ENCODE data around the gene DISP2. TPM values are rescaled to one million over a fixed set of nuclear protein-coding genes. Genes with fewer than 3 reads are reported as not detected.

Gene DISP2, protein sequence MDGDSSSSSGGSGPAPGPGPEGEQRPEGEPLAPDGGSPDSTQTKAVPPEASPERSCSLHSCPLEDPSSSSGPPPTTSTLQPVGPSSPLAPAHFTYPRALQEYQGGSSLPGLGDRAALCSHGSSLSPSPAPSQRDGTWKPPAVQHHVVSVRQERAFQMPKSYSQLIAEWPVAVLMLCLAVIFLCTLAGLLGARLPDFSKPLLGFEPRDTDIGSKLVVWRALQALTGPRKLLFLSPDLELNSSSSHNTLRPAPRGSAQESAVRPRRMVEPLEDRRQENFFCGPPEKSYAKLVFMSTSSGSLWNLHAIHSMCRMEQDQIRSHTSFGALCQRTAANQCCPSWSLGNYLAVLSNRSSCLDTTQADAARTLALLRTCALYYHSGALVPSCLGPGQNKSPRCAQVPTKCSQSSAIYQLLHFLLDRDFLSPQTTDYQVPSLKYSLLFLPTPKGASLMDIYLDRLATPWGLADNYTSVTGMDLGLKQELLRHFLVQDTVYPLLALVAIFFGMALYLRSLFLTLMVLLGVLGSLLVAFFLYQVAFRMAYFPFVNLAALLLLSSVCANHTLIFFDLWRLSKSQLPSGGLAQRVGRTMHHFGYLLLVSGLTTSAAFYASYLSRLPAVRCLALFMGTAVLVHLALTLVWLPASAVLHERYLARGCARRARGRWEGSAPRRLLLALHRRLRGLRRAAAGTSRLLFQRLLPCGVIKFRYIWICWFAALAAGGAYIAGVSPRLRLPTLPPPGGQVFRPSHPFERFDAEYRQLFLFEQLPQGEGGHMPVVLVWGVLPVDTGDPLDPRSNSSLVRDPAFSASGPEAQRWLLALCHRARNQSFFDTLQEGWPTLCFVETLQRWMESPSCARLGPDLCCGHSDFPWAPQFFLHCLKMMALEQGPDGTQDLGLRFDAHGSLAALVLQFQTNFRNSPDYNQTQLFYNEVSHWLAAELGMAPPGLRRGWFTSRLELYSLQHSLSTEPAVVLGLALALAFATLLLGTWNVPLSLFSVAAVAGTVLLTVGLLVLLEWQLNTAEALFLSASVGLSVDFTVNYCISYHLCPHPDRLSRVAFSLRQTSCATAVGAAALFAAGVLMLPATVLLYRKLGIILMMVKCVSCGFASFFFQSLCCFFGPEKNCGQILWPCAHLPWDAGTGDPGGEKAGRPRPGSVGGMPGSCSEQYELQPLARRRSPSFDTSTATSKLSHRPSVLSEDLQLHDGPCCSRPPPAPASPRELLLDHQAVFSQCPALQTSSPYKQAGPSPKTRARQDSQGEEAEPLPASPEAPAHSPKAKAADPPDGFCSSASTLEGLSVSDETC (N-terminal part only)
- total RNA-seq, result under 0.01 and 0.16 TPM in 2 replicates

DNA sequence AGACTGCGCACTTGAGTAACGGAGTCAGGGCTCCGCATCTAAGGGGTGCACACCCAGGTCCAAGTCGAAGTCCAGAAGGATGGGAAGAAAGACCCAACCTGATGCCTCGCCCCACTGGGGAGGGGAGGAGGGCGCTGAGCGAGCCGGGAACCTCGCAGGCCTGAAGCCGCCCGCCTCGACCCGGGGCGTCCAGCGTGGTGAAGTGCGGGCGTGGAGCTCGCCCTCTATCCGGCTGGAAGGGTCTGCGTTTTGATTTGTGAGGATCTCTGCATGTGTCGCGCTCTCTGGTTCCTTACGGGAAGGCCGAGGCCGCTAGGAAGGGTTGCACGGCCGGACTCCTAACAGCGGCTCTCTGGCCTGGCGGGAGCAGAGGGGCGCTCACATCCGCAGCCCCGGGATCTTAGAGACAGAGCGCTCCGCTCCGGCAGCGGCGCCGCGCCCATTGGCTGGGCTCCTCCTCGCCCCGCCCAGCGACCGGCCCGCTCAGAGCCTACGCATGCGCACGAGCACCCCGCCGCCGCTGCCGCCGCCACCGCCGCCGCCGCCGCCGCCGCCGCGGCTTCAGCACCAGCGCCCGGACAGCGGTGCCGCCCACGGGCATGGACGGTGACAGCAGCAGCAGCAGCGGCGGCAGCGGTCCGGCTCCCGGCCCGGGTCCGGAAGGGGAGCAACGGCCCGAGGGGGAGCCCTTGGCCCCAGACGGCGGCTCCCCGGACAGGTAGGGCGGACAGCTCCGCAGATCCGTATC is at the start of gene DISP2:
Gene DISP2, plus strand, starts transcription at position 497 of the 748 bp plus-strand sequence. Its CDS starts 103 bp downstream, at position 600.

DNA sequence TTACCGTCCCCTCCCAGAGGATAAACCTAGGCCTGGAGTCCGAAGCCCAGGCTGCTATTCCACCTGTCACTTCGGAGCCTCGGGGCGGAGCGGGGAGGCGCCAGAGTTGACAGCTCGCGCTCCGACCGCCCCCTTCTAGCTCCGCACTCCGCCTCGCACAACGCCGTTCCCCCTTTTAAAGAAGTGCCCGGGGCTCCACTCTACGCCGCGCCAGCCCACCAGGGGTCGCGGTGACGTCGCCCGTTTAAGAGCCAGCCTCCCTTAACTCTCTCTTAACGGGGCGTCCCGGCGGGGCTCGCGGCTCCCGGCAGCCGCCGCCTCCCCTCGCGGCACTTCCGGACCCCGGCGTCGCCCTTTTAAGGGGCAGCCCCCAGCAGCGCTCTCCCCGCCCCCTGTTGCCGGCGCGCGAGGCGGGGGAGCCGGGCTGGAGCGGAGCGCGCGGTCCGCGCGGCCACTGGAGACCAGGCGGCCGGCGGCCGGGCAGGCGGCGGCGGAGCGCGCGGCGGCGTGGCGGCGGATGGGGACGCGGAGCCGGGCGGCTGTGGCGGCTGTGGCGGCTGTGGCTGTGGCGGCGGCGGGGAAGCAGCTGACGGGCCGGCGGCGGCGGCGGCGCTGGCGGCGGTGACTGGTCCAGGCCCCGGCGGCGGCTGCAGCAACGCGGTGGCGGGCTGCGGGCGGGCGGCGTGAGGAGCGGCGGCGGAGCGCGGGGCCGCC is 34.6 kb upstream of the DISP2 start, which contains the start of gene INAFM2:
Gene INAFM2, plus strand, starts transcription at position 454 of the 714 bp plus-strand sequence. CDS start 364 bp downstream, outside the sequence.

DNA sequence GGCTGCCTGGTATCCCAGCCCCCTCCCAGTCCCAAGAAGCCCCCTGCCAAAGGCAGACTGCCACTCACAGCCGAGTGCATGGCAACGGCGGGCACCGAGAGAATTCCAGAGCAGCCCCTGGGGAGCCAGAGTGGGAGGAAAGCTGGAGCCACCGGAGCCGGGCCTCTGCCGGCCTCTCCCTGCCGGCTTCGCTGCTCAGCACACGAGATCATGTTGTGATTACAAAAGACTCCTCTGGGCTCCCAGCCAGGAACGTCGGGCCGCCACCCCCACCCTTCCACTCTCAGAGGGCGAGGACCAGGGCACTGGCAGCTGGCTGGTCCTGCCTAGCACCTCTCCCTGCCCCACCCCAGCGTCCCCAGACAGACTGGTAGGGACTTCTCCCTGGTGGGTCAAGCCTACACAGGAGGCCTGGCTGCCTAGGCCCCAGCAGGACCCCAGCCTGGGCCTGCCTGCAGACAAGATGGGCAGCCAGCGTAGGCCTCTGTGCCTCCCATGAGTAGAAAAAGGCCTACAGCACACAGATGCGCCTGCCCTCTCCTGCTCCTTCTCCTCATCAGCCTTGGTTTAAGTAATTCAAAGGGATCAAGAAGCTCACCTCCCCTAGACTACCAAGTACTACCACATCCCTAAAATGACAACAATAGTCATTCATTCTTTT is 17.1 kb upstream of the DISP2 start, which contains the start of gene CCDC9B:
Gene CCDC9B, minus strand, starts transcription at position 200 of the 661 bp plus-strand sequence. Its CDS starts 120 bp downstream, at position 80.

DNA sequence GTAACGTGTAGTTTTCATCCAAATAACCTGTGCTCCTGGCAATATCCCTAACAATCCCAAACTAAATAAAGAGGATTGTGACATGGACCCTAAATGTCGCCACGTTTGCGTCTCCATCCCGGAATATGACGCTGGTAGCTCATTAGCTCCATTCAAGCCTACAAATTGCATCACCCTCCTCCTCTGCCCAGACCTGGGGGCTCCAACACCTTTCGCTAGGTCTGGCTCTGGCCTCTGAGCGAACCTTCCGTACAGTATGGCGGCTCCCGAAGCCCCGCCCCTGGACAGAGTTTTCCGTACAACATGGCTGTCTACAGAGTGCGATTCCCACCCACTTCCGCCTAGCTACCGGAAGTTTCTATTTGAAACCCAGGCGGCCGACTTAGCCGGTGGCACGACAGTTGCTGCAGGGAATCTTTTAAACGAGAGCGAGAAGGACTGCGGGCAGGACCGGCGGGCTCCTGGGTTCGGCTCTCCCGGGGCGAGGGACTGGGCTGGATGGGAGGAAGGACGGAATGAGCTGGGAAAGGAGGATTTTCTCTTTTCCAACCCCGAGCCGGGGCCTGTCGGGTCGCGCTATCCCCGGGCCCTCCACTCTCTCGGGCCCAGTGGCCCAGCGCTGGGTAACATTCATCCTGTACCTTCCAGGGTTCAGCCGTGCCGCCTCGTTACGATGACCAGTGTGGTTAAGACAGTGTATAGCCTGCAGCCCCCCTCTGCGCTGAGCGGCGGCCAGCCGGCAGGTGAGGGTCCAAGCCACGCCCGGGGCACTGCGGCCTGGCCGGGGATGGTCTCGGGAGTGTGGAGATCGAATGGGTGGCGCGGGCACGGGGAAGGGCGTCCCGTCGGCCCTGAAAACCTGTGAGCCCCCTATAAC is 24.8 kb downstream of the DISP2 start, which contains the start of gene KNSTRN:
Gene KNSTRN, plus strand, starts transcription at position 142 of the 877 bp plus-strand sequence. Its CDS starts 115 bp downstream, at position 257.

DNA sequence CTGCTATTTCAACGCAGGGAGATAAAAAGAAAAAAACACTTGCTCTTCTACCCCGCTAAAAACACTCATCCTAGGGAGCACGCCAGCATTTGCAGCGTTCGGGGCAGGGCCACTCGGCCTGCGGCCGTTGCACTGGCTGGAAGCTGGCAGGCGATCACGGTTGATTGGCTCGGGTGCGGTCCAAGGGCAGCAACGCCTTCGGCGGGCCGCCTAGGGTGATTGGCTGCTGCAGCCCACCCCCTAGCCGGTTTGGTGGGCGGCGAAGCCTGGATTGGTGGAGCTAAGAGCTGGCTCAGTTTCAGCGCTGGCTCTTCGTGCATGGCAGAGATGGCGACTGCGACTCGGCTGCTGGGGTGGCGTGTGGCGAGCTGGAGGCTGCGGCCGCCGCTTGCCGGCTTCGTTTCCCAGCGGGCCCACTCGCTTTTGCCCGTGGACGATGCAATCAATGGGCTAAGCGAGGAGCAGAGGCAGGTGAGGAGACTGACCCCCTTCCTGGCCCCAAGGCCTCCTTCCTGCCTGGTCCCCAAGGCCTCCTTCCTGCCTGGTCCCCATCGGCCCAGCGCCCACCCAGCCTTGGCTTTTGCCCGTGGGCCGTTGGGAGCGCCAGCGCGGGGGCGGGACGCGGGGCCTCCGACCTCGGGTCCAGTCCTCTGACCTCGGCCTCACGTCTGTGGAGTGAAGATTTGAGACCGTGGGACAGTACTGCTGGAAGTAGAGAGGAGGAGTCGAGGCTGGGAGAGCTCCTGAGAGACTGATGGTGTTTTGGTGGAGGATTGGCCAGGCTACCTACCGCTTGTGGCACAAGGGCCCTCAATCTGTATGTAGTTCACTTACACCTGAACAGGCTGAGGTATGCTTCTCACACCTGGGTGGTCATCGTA is 47.7 kb downstream of the DISP2 start, which contains the start of gene IVD:
Gene IVD, plus strand, starts transcription at position 295 of the 881 bp plus-strand sequence. Its CDS starts 33 bp downstream, at position 328.

Other genes with a start within 250 kb of the DISP2 start
- 3.8 and 21.8 TPM in 2 replicates for gene BMF, start 249.3 kb upstream of the DISP2 start, total RNA-seq
- 1.5 and 3.0 TPM in 2 replicates for gene BUB1B, start 197.2 kb upstream of the DISP2 start, total RNA-seq
- under 0.01 and 0.16 TPM in 2 replicates for gene PAK6, start 119.2 kb upstream of the DISP2 start, total RNA-seq
- gene ANKRD63, start 75.2 kb upstream of the DISP2 start, total RNA-seq, result not detected in 2 replicates
- gene PLCB2, start 50.3 kb upstream of the DISP2 start, total RNA-seq, result under 0.01 and 0.16 TPM in 2 replicates
- gene INAFM2, start 34.5 kb upstream of the DISP2 start, total RNA-seq, result 2.2 and 5.5 TPM in 2 replicates
- 6.0 and 18.8 TPM in 2 replicates for gene CCDC9B, start 17.3 kb upstream of the DISP2 start, total RNA-seq
- gene PHGR1, start 7.2 kb upstream of the DISP2 start, total RNA-seq, result not detected in 2 replicates
- gene KNSTRN, start 24.5 kb downstream of the DISP2 start, total RNA-seq, result 12.9 and 15.0 TPM in 2 replicates
- gene IVD, start 47.6 kb downstream of the DISP2 start, total RNA-seq, result 30.3 and 38.5 TPM in 2 replicates
- gene BAHD1, start 82.7 kb downstream of the DISP2 start, total RNA-seq, result 3.5 and 5.2 TPM in 2 replicates
- 5.2 and 6.0 TPM in 2 replicates for gene CHST14, start 112.8 kb downstream of the DISP2 start, total RNA-seq
- 10.6 and 14.4 TPM in 2 replicates for gene CCDC32, start 206.8 kb downstream of the DISP2 start, total RNA-seq
- gene RPUSD2, start 211.1 kb downstream of the DISP2 start, total RNA-seq, result 10.9 and 14.6 TPM in 2 replicates
- gene KNL1, start 236.0 kb downstream of the DISP2 start, total RNA-seq, result 0.52 and 1.7 TPM in 2 replicates

Data from bronchial smooth muscle cell (primary cell).